HEK293 (cell line): ENCODE measurements around the gene HEATR5A.

Experiments used
- KLF7 ChIP-seq: fragments of 450-650 bp; formaldehyde crosslinking; IDR thresholded peaks from 2 replicates; pipeline ENCODE4 v1.5.1; 2016; ENCODE audit warnings: missing biosample characterization, missing genetic modification characterization, borderline replicate concordance
- ZFP69B ChIP-seq: fragments of 450-650 bp; formaldehyde crosslinking; IDR thresholded peaks from 2 replicates; pipeline ENCODE4 v1.5.1; 2016; ENCODE audit warnings: missing biosample characterization, missing genetic modification characterization
- ZNF140 ChIP-seq: fragments of 450-650 bp; formaldehyde crosslinking; IDR thresholded peaks from 2 replicates; pipeline ENCODE4 v1.5.1; 2016; ENCODE audit warnings: missing biosample characterization, missing genetic modification characterization
- ZNF248 ChIP-seq: fragments of 450-650 bp; formaldehyde crosslinking; IDR thresholded peaks from 2 replicates; pipeline ENCODE4 v1.5.1; 2017; ENCODE audit warnings: missing biosample characterization, missing genetic modification characterization
- ZNF561 ChIP-seq: fragments of 450-650 bp; IDR thresholded peaks from 2 replicates; pipeline ENCODE4 v1.5.1; 2018; ENCODE audit warnings: missing biosample characterization, missing genetic modification characterization, borderline replicate concordance
- ZNF610 ChIP-seq: fragments of 450-650 bp; formaldehyde crosslinking; IDR thresholded peaks from 2 replicates; pipeline ENCODE4 v1.5.1; 2016; ENCODE audit warnings: missing biosample characterization, missing genetic modification characterization, borderline replicate concordance
- ZNF677 ChIP-seq: fragments of 450-650 bp; IDR thresholded peaks from 2 replicates; pipeline ENCODE4 v1.5.0; 2018; ENCODE audit warnings: missing biosample characterization, mild to moderate bottlenecking, missing genetic modification characterization, moderate library complexity
- ZNF792 ChIP-seq: fragments of 450-650 bp; formaldehyde crosslinking; IDR thresholded peaks from 2 replicates; pipeline ENCODE4 v1.5.1; 2016; ENCODE audit warnings: missing biosample characterization, missing genetic modification characterization
- TF ChIP-seq, protein P1 (sequence below): fragments of 450-650 bp; formaldehyde crosslinking; IDR thresholded peaks from 2 replicates; pipeline ENCODE4 v1.5.1; 2016; ENCODE audit warnings: missing biosample characterization, missing genetic modification characterization
- TF ChIP-seq, protein P2 (sequence below): fragments of 450-650 bp; formaldehyde crosslinking; IDR thresholded peaks from 2 replicates; pipeline ENCODE4 v1.5.1; 2016; ENCODE audit warnings: missing biosample characterization, missing genetic modification characterization

DNA sequence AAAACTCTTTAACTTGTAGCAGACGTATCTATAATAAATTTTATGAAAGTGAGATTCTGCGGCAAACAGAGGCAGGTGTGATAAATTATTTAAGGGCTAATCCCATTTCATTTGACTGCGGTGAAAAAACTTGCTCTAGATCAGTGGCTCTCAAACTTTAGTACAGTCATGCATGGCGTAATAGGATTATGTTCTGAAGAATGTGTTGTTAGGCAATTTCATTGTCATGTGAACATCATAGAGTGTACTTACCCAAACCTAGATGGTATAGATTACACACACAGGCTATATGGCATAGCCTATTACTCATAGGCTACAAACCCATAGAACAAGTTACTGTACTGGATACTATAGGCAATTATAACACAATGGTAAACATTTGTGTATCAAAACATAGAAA is 83.7 kb downstream of the HEATR5A start:
- TF ChIP-seq ZNF610 (tag by site-specific recombination) (no peak), ZNF140 (no peak), ZNF792 (tag by site-specific recombination) (no peak), ZNF561 (tag by site-specific recombination) (no peak), KLF7 (tag by site-specific recombination) (no peak), ZNF248 (tag by site-specific recombination) (no peak), ZFP69B (tag by site-specific recombination) (no peak), ZNF677 (tag by site-specific recombination) (no peak)
- TF ChIP-seq, protein P1, sequence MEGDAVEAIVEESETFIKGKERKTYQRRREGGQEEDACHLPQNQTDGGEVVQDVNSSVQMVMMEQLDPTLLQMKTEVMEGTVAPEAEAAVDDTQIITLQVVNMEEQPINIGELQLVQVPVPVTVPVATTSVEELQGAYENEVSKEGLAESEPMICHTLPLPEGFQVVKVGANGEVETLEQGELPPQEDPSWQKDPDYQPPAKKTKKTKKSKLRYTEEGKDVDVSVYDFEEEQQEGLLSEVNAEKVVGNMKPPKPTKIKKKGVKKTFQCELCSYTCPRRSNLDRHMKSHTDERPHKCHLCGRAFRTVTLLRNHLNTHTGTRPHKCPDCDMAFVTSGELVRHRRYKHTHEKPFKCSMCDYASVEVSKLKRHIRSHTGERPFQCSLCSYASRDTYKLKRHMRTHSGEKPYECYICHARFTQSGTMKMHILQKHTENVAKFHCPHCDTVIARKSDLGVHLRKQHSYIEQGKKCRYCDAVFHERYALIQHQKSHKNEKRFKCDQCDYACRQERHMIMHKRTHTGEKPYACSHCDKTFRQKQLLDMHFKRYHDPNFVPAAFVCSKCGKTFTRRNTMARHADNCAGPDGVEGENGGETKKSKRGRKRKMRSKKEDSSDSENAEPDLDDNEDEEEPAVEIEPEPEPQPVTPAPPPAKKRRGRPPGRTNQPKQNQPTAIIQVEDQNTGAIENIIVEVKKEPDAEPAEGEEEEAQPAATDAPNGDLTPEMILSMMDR (tag by site-specific recombination) = no peak
- TF ChIP-seq, protein P2, sequence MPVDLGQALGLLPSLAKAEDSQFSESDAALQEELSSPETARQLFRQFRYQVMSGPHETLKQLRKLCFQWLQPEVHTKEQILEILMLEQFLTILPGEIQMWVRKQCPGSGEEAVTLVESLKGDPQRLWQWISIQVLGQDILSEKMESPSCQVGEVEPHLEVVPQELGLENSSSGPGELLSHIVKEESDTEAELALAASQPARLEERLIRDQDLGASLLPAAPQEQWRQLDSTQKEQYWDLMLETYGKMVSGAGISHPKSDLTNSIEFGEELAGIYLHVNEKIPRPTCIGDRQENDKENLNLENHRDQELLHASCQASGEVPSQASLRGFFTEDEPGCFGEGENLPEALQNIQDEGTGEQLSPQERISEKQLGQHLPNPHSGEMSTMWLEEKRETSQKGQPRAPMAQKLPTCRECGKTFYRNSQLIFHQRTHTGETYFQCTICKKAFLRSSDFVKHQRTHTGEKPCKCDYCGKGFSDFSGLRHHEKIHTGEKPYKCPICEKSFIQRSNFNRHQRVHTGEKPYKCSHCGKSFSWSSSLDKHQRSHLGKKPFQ (tag by site-specific recombination) = no peak
